NCI-H2171 (cell line): ENCODE results near the gene EXOC8.

Experiments
- DNase-seq: peaks from one replicate; lab custom pipeline; 2025; lab: John Stamatoyannopoulos, UW

The EXOC8 gene

DNA sequence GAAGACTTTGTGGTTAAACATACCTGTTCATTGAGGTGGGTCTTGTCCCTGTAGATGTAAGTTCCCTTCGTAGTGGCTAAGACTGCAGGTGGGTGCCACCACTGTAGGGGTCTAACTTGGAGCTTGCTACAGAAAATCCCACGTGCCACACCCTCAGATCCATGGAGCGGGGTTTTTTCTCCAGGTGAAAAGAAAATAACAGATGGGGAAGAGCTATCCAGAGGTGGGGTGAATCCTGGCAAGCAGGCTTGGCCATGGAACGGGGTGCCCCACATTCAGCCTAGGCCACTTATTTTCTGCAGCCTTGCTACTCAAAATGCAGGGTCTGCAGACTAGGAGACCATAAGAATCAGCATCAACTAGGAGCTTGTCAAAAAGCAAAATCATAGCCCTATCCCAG, 24.0 kb downstream of the EXOC8 start:
- DNase-seq, result no peak

DNA sequence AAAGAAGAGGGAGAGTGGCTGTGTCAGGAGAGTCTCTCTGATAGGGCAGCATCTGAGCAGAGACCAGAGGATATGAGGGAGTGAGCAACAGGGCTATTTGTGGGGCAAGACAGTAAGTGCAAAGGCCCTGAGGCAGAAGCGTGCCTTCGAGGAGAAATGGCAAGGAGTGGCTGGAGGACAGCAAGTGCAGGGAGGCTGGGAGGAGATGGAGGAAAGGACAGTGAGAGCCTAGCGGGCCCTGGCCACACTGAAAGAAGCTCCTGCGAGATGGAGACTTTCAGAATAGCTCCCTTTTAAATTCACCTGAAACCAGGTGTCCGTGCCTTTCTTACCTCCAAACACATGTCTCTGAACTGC, 25.2 kb downstream of the EXOC8 start:
- DNase-seq, result no peak

DNA sequence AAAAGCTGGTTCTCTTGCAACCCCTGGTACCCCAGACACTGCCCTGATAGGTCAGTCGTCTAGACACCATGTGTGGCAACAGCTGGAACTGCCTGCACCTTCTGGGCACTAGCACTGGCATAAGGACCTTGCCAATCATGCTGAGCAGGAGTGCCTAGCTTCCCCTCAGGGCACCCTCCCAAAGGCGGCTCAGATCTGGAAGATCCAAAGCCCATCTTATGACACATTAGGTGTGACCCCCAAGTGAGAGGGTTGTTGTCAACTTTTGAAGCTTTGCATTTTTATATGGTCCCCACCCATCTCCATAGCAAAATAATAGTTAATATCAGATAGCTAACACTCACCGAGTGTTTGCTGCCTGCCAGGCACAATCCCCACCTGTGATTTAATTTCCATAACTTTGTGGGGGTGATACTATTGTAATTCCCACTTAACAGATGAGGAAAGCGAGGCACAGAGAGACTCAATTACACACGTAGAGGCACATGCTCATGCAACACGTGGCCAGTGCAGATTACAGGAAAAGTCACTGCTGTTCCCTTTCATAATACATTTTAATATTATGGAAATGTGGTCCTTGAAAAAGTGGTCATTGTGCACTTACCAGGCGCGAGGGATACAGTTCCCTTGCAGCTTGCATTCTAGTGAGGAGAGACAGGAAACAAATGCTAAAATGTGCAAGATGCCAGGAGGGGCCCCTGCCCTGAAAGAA, 25.8 kb downstream of the EXOC8 start:
- no peak for DNase-seq

DNA sequence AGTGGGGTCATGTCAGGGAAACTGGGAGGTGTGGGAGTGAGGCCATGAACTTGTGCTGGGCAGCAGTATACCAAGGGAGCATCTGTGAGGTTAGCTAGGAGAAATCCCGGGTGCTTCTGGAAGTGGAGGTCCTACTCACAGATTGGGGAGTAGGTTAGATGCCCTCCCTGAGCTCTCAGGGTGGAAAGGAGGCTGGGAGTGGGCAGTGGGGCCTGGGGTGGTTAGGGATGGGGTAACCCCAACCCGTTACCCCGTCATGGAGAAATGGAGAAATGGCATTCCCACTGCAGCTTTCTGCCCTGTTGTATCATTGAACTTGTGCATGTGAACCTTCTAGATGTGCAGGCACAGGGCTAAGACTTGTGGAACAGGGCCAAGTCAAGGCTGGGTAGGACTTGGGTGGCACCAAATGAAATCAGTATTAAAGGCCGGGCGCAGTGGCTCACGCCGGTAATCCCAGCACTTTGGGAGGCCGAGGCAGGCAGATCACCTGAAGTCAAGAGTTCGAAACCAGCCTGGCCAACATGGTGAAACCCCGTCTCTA, 27.2 kb downstream of the EXOC8 start:
- no peak for DNase-seq

DNA sequence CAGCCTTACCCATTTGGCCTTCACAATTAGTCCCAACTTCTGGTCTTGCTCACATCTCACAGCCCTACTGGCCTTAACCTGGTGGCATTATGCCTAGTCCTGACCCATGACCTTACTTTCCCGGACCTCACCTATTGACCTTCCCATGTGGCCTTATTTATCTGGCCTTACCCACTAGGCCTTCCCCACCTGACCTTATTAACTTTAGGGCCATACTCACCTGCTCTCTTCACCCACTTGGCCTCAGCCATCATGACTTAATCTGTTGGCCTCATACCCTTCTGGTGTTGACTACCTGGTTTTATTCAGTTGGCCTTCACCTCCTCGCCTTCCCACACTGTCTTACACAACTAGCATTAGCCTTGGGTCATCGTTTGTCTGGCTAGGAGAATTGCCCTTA, 35.7 kb downstream of the EXOC8 start:
- DNase-seq, result no peak

DNA sequence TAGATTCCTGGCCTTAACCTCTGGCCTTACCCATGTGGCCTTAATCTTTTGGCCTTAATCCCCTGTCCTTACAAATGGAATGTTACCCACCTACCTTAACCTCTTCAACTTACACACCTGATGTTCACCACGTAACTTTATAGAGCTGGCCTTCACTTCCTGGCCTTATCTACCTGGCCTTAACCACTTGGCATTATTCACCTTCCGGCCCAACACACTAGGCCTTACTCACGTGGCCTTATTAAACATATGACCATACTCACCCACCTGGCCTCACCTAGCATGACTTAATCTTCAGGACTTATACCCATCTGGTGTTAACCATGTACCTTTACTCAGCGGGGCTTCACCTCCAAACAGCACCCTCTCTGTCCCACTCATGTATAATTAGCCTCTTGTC, 41.7 kb downstream of the EXOC8 start:
- no peak for DNase-seq

DNA sequence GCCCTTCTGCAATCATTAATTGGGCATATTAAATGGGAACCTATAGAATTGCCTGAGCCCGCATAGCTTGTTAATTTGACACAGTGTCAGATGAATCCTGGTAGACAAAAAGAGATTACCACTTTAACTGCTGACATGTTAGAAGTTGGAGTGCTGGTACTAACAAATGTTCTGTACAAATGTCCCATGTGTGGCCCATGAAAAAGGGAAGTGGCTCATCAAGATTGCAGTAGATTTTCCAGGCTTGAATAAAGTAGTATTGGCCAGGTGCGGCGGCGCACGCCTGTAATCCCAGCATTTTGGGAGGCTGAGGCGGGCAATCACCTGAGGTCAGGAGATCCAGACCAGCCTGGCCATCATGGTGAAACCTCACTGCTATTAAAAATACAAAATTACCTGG, 51.0 kb downstream of the EXOC8 start:
- DNase-seq, result no peak

DNA sequence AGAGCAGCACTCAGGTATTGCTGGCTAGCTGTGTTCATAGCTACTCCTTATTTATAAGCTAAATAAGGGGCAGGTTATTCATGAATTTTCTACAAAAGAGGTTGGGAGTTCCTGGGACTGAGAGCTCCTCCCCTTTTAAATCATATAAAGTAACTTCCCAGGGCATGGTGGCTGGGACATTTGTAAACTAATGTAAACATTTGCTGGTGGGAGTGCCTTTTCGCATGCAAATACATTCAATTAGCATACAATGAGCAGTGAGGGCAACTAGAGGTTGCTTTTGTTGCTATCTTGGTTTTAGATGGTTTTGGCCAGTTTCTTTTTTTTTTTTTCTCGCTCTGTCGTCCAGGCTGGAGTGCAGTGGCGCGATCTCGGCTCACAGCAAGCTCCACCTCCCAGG, 53.2 kb downstream of the EXOC8 start:
- DNase-seq, result no peak
